CD14-positive monocyte (primary cell): ENCODE data around the gene CCDC178. TPM values are rescaled to one million over a fixed set of nuclear protein-coding genes. Genes with fewer than 3 reads are reported as not detected.

Experiments
- DNase-seq, 3 donors: peaks; one replicate each; pipeline ENCODE4 v3.0.0-alpha.2; 2011 to 2022
- H2AFZ ChIP-seq: 2 replicates; pipeline ENCODE4 v1.6.0; 2012; ENCODE audit warnings: mild to moderate bottlenecking, low read depth, low read length, inconsistent platforms; ENCODE audit not compliant: insufficient read depth, poor library complexity, severe bottlenecking
- H3K27ac ChIP-seq, 2 donors: 1 replicate in 1 of 2; 2 replicates in 1 of 2; pipeline ENCODE4 v1.5.1; 2012 to 2013; ENCODE audit warnings: low read length in 2 of 2, control low read depth in 1 of 2, inconsistent platforms in 1 of 2, low read depth in 1 of 2, mild to moderate bottlenecking in 1 of 2
- H3K27me3 ChIP-seq, 2 donors: one replicate each; pipeline versions ENCODE4 v1.6.0 to v1.6.1; 2011 to 2013; ENCODE audit warnings: low read length in 2 of 2; ENCODE audit not compliant: control insufficient read depth in 2 of 2, insufficient read depth in 2 of 2
- H3K36me3 ChIP-seq, 2 donors: replicated peaks in 1 of 2; 1 replicate in 1 of 2; 2 replicates in 1 of 2; pipeline versions ENCODE4 v1.5.1 to v1.6.1; 2012 to 2013; ENCODE audit warnings: low read length in 2 of 2, control low read depth in 1 of 2, inconsistent platforms in 1 of 2, mild to moderate bottlenecking in 1 of 2; ENCODE audit not compliant: insufficient read depth in 2 of 2, control insufficient read depth in 1 of 2
- H3K4me1 ChIP-seq, 2 donors: 1 replicate in 1 of 2; 2 replicates in 1 of 2; pipeline versions ENCODE4 v1.5.1 to v1.6.1; 2012 to 2013; ENCODE audit warnings: low read length in 2 of 2, control low read depth in 1 of 2, inconsistent platforms in 1 of 2, mild to moderate bottlenecking in 1 of 2, moderate library complexity in 1 of 2; ENCODE audit not compliant: insufficient read depth in 2 of 2, control insufficient read depth in 1 of 2
- H3K4me2 ChIP-seq: replicated peaks from 2 replicates; pipeline ENCODE3; 2012; ENCODE audit warnings: low read length, moderate library complexity, mild to moderate bottlenecking; ENCODE audit not compliant: poor library complexity, severe bottlenecking; ENCODE audit errors: extremely low read depth
- H3K4me3 ChIP-seq, 3 experiments: fragments of 200-600 bp in 1 of 3; sonication (generic) in 1 of 3; replicated peaks in 1 of 3; 1 replicate in 2 of 3; 2 replicates in 1 of 3; pipeline ENCODE4 v1.5.1; 2011 to 2013; ENCODE audit warnings: low read length in 3 of 3, mild to moderate bottlenecking in 3 of 3, control low read depth in 2 of 3, low read depth in 2 of 3, inconsistent platforms in 1 of 3, moderate library complexity in 1 of 3
- H3K79me2 ChIP-seq: 2 replicates; pipeline ENCODE4 v1.6.0; 2012; ENCODE audit warnings: mild to moderate bottlenecking, control low read depth, inconsistent platforms, low read length, moderate library complexity; ENCODE audit not compliant: insufficient read depth
- H3K9ac ChIP-seq: 2 replicates; pipeline ENCODE4 v1.6.0; 2017; ENCODE audit warnings: low read length, mild to moderate bottlenecking; ENCODE audit not compliant: insufficient read depth, poor library complexity, severe bottlenecking
- H3K9me3 ChIP-seq, 2 donors: replicated peaks in 1 of 2; 1 replicate in 1 of 2; 2 replicates in 1 of 2; pipeline versions ENCODE4 v1.5.1 to v1.6.1; 2012 to 2013; ENCODE audit warnings: low read length in 2 of 2, control low read depth in 1 of 2; ENCODE audit not compliant: control insufficient read depth in 1 of 2, insufficient read depth in 1 of 2
- H4K20me1 ChIP-seq: 2 replicates; pipeline ENCODE4 v1.6.0; 2012; ENCODE audit warnings: mild to moderate bottlenecking, low read length, control low read depth, moderate library complexity; ENCODE audit not compliant: insufficient read depth
- H3K27ac Mint-ChIP-seq, 7 donors: one replicate each; pipeline ENCODE4 v1.8.0; 2020; ENCODE audit warnings: mild to moderate bottlenecking in 7 of 7, mixed read lengths in 7 of 7, moderate library complexity in 6 of 7, inconsistent platforms in 2 of 7
- H3K27me3 Mint-ChIP-seq, 3 donors: one replicate each; pipeline ENCODE4 v1.8.0; 2021 to 2022; ENCODE audit warnings: low read depth in 3 of 3, mild to moderate bottlenecking in 3 of 3, mixed read lengths in 3 of 3, moderate library complexity in 3 of 3, inconsistent platforms in 1 of 3
- H3K36me3 Mint-ChIP-seq, 2 donors: one replicate each; pipeline ENCODE4 v1.8.0; 2020; ENCODE audit warnings: mixed read lengths in 2 of 2, inconsistent platforms in 1 of 2, mild to moderate bottlenecking in 1 of 2
- H3K4me1 Mint-ChIP-seq: one replicate; pipeline ENCODE4 v1.8.0; 2020; ENCODE audit warnings: mild to moderate bottlenecking, mixed read lengths
- H3K4me3 Mint-ChIP-seq, 2 donors: one replicate each; pipeline ENCODE4 v1.8.0; 2020; ENCODE audit warnings: mild to moderate bottlenecking in 2 of 2, mixed read lengths in 2 of 2, moderate library complexity in 1 of 2
- H3K9me3 Mint-ChIP-seq, 7 donors: one replicate each; pipeline ENCODE4 v1.8.0; 2020 to 2022; ENCODE audit warnings: mixed read lengths in 7 of 7, mild to moderate bottlenecking in 6 of 7, moderate library complexity in 6 of 7, inconsistent platforms in 2 of 7
- WGBS: methylation state at CpG from one replicate; pipeline ENCODE4 v1.1.5; 2013; ENCODE audit warnings: missing lambda C conversion rate; ENCODE audit not compliant: insufficient coverage; 5-methylcytosine and 5-hydroxymethylcytosine counted together
- intact Hi-C, 2 donors: fragments of 100-400 bp; cut with micrococcal nuclease; formaldehyde crosslinking; loops; one replicate each; pipeline versions ENCODE4 v1.15.0 to v1.15.1; 2023
- polyA plus RNA-seq, 3 donors: library from polyadenylated mRNA; depleted of rRNA in 1 of 3; unstranded in 2 of 3; stranded (reverse) in 1 of 3; fragments of 300-500 nt in 2 of 3; fragments of >200 nt in 1 of 3; fragmentation: Illumina TruSeq in 2 of 3; gene quantifications; 1 replicate in 2 of 3; 2 replicates in 1 of 3; pipeline ENCODE4 v1.2.3, GENCODE V29; 2012 to 2021
- TF ChIP-seq, protein P1 (sequence below): fragments of 200-600 bp; IDR thresholded peaks from one replicate; pipeline ENCODE4 v1.8.0; 2022; ENCODE audit warnings: antibody characterized with exemption, mild to moderate bottlenecking

The CCDC178 gene
- polyA plus RNA-seq, 3 donors = not detected

DNA sequence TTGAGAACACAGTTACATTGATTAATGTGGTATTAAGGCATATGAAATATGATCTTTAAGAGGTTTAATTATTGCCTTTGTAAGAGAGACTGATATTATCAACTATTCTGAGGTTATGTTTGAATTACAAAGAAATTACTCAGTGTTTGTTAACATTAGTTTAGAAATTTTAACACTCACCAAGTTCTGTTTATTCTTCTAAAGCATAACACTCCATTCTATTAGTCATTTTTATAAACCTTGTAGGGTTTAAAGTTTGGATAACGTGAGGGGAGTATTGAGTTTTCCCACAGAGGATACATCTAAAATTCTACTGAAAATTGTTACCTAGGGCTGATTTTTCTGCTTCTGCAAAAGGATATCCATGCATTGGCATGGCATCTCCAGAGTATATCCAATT is 7.7 kb downstream of the CCDC178 start:
- H3K4me3 Mint-ChIP-seq = no peak overlapping the region
- DNase-seq = no peak
- no CpG with 5 or more reads among the region's 1 CpG for WGBS

DNA sequence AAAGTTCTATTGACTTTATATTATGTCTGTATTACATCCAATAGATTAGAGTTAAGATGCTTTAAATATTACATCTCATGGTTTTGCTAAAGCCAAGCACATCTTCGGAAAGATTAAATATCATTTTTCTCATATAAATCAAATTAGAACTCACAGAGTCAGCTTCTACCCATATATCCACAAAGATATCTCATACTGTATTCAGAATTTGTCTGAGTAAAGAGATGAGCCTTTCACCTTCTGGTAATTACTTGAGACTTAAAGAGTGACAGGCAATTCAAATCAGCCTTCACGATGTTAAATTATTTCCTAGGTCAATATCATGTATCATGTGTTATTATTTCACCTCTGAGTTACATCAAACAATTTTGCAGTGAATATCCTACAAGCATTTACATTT is 13.0 kb downstream of the CCDC178 start:
- no peaks in the 10 kb centered on the region for H3K4me1 ChIP-seq
- Mint-ChIP-seq H3K4me1 (no peaks in the 10 kb centered on the region), H3K4me3 (no peak overlapping the region), H3K27me3 (peaks cover 0 to 2% (median 1%) of the 10 kb centered on the region in 3 donors), H3K27ac (no peak overlapping the region), H3K9me3 (peaks cover 0 to 3% (median 0%) of the 10 kb centered on the region in 7 donors), H3K36me3 (no peaks in the 10 kb centered on the region)
- no CpG with 5 or more reads among the region's 2 CpGs for WGBS
- no peaks in the 10 kb centered on the region for H3K27me3 ChIP-seq
- H3K9ac ChIP-seq = no peak overlapping the region
- H2AFZ ChIP-seq = no peak overlapping the region
- no peak overlapping the region for H3K4me2 ChIP-seq
- no peaks in the 10 kb centered on the region for H3K79me2 ChIP-seq
- no peak overlapping the region for H3K27ac ChIP-seq
- H3K4me3 ChIP-seq = no peak overlapping the region
- H3K36me3 ChIP-seq = no peaks in the 10 kb centered on the region
- no peaks in the 10 kb centered on the region for H4K20me1 ChIP-seq
- DNase-seq = no peak
- TF ChIP-seq, protein P1, sequence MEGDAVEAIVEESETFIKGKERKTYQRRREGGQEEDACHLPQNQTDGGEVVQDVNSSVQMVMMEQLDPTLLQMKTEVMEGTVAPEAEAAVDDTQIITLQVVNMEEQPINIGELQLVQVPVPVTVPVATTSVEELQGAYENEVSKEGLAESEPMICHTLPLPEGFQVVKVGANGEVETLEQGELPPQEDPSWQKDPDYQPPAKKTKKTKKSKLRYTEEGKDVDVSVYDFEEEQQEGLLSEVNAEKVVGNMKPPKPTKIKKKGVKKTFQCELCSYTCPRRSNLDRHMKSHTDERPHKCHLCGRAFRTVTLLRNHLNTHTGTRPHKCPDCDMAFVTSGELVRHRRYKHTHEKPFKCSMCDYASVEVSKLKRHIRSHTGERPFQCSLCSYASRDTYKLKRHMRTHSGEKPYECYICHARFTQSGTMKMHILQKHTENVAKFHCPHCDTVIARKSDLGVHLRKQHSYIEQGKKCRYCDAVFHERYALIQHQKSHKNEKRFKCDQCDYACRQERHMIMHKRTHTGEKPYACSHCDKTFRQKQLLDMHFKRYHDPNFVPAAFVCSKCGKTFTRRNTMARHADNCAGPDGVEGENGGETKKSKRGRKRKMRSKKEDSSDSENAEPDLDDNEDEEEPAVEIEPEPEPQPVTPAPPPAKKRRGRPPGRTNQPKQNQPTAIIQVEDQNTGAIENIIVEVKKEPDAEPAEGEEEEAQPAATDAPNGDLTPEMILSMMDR = no peak
- H3K9me3 ChIP-seq = no peaks in the 10 kb centered on the region
- intact Hi-C loops = no loop called here

More for the DNA sequence above, 7.7 kb downstream of the CCDC178 start:
- no peak overlapping the region for H3K9ac ChIP-seq
- H3K4me1 ChIP-seq = no peaks in the 10 kb centered on the region
- H3K79me2 ChIP-seq = no peaks in the 10 kb centered on the region
- no peak overlapping the region for H3K27ac ChIP-seq
- Mint-ChIP-seq H3K36me3 (no peaks in the 10 kb centered on the region), H3K27me3 (peaks cover 0 to 2% (median 0%) of the 10 kb centered on the region in 3 donors), H3K27ac (no peak overlapping the region), H3K9me3 (peaks cover 0 to 3% (median 0%) of the 10 kb centered on the region in 7 donors), H3K4me1 (no peaks in the 10 kb centered on the region)
- H4K20me1 ChIP-seq = no peaks in the 10 kb centered on the region
- no peaks in the 10 kb centered on the region for H3K27me3 ChIP-seq
- no peak overlapping the region for H3K4me2 ChIP-seq
- TF ChIP-seq, protein P1 = no peak
- H3K9me3 ChIP-seq = no peaks in the 10 kb centered on the region
- H3K36me3 ChIP-seq = no peaks in the 10 kb centered on the region
- H3K4me3 ChIP-seq = no peak overlapping the region
- H2AFZ ChIP-seq = no peak overlapping the region
- intact Hi-C loops = no loop called here
